NT2/D1 (cell line): Measurements from ENCODE around the gene SOX6.

Source experiments
- SUZ12 ChIP-seq: IDR thresholded peaks from 2 replicates; pipeline ENCODE4 v1.6.1; 2011; ENCODE audit not compliant: insufficient read length, insufficient read depth; ENCODE audit errors: extremely low read depth
- YY1 ChIP-seq: IDR thresholded peaks from 2 replicates; pipeline ENCODE4 v1.6.1; 2011; ENCODE audit not compliant: insufficient read length, insufficient read depth
- ZNF274 ChIP-seq: IDR thresholded peaks from 2 replicates; pipeline ENCODE4 v1.6.1; 2011; ENCODE audit warnings: mild to moderate bottlenecking, low read depth, low read length

- no peak for TF ChIP-seq ZNF274
- no peak for TF ChIP-seq YY1
- TF ChIP-seq SUZ12 = no peak
Measured at GRCh38 chr11:15940462-15941205, 415.7 kb downstream of the SOX6 start.
